Left ventricle myocardium superior (tissue), 1 donor: ENCODE data around the gene KCNIP4. TPM values are rescaled to one million over a fixed set of nuclear protein-coding genes. Genes with fewer than 3 reads are reported as not detected.

Experiments used
- ATAC-seq: fragments of 200-7000 bp; cut with Tn5 transposase; one replicate; pipeline ENCODE4 v1.9.1; 2020; ENCODE audit warnings: mild to moderate bottlenecking, moderate library complexity
- DNase-seq: peaks from one replicate; pipeline ENCODE4 v3.0.0-alpha.2; 2020
- intact Hi-C: fragments of 100-400 bp; cut with micrococcal nuclease; formaldehyde crosslinking; loops from one replicate; pipeline ENCODE4 v1.11.0; 2022
- total RNA-seq: library from RNA; stranded (reverse); fragmentation: NEBNext Ultra II Directional; extraction: Animal tissue kit (Norgen Biotek cat#: 25700); gene quantifications from one replicate; pipeline ENCODE4 v1.2.1, GENCODE V29; 2021
- donor health status: DM: no; HTN: yes; CAD: no; lungs with severe emphysema.

KCNIP4 gene
- total RNA-seq, 1 donor from 2014 or later = not detected

GRCh38 chr4:21655031-21655430 lies 293.5 kb downstream of the KCNIP4 start:
- DNase-seq (no peak), ATAC-seq (no peak)
- intact Hi-C loops = no loop called here

- DNase-seq = no peak
- no peak for ATAC-seq
- intact Hi-C loops = no loop called here
Observed at GRCh38 chr4:21652508-21653231, 295.9 kb downstream of the KCNIP4 start.

DNA sequence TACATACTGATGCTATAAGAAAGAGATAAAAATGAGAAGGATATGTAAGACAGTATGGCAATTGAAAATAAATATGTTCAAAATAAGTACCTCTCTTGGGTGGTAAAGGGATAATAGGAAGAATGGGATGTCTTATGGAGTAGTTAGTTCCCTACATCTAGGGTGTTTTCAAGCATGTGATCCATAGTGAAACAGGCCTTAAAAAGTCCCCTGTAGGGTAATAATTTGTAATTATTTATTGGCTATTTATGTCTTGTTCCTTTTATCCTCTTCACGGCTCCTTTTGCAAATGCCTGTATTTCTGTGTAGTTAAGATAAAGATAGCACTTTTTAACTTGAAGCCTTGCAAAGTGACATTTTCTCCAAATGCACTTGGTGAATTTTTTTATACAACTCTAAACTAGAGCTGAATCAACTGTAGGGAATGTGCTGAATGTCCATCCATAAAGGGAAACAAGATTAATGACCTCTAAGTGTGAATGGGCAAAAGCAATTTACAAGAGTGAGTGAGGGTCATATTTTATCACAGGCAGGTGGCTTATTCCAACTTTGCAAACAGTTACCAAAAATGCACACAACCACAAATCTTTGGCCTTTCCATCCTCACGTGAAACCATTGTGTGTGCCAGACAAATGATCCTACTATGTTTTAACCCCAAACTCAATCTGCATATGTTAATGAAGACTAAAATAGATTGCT lies 299.0 kb downstream of the KCNIP4 start:
- intact Hi-C loops = no loop called here
- ATAC-seq = no peak

GRCh38 chr4:21645776-21646175 lies 302.8 kb downstream of the KCNIP4 start:
- intact Hi-C loops = no loop called here
- DNase-seq (no peak), ATAC-seq (no peak)

More for the DNA sequence above, 299.0 kb downstream of the KCNIP4 start:
- DNase-seq = no peak

DNA sequence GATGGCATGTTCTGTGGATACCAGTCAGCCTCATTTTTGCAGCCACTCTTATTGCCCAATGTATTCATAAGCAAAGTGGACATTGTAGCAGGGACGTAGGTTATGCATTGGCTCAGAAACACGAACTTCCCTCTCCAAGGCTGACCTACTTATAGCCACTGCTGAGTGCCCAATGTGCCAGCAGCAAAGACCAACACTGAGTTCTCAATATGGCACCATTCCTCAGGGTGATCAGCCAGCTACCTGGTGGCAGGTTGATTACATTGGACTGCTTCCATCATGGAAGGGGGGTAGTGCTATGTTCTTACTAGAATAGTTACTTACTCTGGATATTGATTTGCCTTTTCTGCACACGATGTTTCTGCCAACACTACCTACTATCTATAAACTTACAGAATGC lies 306.9 kb downstream of the KCNIP4 start:
- no peak for DNase-seq
- ATAC-seq = no peak
- intact Hi-C loops = no loop called here

DNA sequence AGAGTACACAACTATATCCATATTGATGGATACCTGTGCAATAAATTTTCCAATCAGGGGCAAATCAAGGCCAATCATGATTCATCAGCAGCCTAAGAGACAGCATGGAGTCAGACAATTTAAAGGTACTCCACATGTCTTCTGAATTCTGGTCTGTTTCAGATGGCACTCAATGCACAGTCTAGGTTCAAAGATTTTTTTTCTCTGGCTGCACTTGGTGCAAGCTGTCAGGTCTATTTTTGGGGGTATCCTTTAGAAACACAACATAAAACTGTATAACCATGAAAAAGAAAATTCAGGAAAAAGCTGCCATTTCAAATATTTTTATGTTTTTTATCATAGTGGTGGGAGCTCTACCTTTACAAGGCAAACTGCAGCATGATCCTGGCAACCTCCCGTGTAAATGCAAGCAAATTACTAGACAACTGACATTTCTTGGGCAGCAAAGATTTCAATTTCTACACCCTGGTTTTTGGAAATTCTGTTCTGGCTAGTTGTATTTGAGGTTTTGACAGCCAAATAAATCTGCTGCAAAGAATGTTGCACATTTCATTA lies 310.3 kb downstream of the KCNIP4 start:
- intact Hi-C loops = no loop called here

DNA sequence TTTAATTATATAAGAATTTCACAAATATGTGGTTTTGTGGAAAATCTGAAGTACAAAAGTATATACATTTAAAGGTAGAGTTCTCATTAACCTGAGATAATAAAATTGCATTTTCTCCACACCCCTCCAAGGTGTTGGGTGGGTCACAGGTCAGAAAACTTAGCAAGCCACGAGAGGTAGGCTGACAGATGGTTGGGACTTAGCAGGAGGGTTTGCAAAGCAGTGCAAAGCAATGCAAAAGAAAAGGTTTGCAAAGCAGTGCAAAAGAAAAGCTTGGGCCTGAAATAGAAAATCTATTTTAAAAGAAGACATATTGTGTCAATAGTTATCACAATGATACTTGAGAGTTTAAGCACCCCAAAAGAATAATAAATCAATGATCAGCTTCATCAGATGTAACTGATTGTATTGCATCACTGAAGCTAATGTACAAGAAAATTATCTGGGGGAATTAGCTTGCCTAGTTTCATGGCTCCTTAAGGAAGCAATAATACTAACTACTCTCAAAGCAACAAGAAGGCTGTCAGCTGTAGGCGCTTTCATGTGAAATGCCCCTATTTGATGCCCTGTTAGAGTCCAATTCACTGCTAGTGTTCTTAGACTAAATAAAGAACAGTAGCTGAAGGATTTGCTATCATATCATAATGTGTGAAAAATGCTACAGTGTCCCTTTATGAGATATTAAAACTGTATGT lies 319.5 kb downstream of the KCNIP4 start:
- ATAC-seq (no peak), DNase-seq (no peak)
- intact Hi-C loops = no loop called here

More for the DNA sequence above, 310.3 kb downstream of the KCNIP4 start:
- ATAC-seq (no peak), DNase-seq (no peak)

GRCh38 chr4:21628116-21628670 lies 320.4 kb downstream of the KCNIP4 start:
- DNase-seq (no peak), ATAC-seq (no peak)
- intact Hi-C loops = no loop called here

GRCh38 chr4:21625447-21625846 lies 323.1 kb downstream of the KCNIP4 start:
- DNase-seq = no peak
- intact Hi-C loops = no loop called here
- ATAC-seq = no peak

DNA sequence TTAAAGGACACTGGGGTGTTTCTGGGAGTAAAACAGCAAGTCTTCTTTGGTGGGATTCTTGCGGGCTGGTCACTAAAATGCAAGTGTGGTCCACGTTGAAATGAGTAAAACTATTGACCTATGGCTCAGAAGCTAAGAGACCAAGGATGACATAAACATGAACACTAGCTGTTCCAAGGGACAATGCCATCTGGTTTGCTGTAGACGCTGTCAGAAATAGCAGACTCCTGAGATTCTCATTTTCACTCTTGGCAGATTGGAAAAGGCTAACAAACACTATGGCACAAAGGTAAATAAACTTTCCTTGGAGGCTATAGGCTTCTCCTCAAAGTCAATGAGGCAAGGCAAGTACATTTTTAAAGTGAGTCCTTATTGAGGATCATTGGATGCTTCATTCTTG lies 343.6 kb downstream of the KCNIP4 start:
- DNase-seq = no peak
- ATAC-seq = no peak
- intact Hi-C loops = no loop called here

DNA sequence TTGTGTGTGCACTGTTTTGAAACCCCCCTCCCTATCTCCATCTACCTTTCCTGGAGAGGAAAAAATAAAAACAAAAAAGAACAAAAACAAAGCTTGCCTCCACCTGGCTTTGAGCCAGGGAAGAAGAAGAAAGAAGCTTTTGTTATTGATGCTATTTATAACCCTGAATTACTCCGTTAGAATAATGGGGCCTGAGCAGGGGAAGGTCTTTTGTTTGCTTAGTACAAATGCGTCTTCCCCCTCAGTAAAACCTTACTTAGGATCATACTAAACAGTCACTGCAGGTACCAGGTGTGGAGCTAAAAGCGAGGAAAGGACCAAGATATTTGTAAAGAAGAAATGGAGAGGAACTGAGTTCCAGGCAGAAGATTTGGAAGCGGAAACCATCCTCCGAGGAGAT lies 352.1 kb downstream of the KCNIP4 start:
- intact Hi-C loops = no loop called here
- ATAC-seq (no peak), DNase-seq (no peak)

- ATAC-seq (no peak), DNase-seq (no peak)
- intact Hi-C loops = no loop called here
Observed at GRCh38 chr4:21593671-21594001, 354.9 kb downstream of the KCNIP4 start.

GRCh38 chr4:21592970-21593670 lies 355.5 kb downstream of the KCNIP4 start:
- no peak for DNase-seq
- ATAC-seq = no peak
- intact Hi-C loops = no loop called here

- ATAC-seq = no peak
- intact Hi-C loops = no loop called here
Observed at GRCh38 chr4:21577056-21577455, 371.5 kb downstream of the KCNIP4 start.

DNA sequence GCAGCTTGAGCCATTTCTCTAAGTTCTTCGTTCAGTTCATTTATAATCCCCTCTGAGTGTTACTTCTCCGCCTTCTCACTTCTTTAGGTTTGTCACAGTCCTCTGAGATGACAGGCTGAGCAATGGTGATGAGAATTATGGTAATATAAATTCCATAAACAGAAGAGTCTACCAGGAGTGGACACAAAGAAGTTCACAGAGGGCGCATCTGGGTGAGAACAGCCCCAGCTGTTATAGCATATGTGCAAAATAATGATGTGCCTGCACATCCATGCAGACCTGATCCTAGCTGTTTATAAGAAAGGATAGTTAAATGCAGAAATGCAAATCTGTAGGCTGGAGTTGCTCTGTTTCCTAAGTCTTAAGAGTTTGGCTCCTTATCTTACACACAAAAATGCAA lies 377.5 kb downstream of the KCNIP4 start:
- intact Hi-C loops = no loop called here
- DNase-seq (no peak), ATAC-seq (no peak)

More at GRCh38 chr4:21577056-21577455, 371.5 kb downstream of the KCNIP4 start:
- DNase-seq = no peak

- no peak for ATAC-seq
- intact Hi-C loops = no loop called here
Observed at GRCh38 chr4:21569638-21570037, 378.9 kb downstream of the KCNIP4 start.

DNA sequence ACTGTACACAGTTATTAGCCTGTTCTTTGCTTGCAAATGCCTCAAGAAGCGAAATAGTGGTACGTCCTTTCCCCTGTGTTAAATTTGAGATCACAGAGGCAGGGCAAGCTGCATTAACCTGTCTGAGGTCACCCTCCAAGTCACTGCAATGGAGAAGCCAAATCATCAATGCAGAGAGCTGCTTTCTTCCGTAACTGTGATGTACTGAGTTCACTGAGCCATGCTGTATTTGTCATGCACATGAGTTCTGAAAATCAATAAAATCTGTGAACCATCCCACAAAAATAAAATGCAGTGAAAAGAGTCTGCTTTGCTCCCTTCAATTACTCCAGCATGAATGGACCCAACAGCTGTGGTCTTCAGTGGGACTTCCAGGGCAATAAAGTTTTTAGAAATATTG lies 393.5 kb downstream of the KCNIP4 start:
- ATAC-seq = no peak
- DNase-seq = no peak
- intact Hi-C loops = no loop called here

More at GRCh38 chr4:21569638-21570037, 378.9 kb downstream of the KCNIP4 start:
- DNase-seq = no peak

DNA sequence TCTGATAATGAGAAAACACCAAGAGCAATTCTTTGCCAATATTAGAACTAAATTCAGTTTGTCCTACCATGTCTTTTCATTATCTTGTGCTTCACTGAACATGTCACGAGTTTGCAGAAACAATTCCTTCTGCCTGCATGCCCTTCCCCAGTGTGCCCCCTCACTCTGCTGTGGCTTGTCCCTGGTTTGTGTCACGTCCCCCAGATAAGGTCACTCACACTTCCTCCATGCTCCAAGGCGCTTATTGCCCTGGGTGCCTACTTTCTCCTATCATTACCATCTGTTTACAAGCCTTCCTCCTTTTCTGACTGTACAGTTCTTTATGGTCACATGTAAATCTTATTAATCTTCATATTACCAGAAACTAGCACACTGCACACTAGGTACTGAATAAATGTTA lies 394.1 kb downstream of the KCNIP4 start:
- ATAC-seq (no peak), DNase-seq (no peak)
- intact Hi-C loops = no loop called here

GRCh38 chr4:21554066-21554465 lies 394.5 kb downstream of the KCNIP4 start:
- intact Hi-C loops = no loop called here
- DNase-seq (no peak), ATAC-seq (no peak)
